ENCODE results near the gene KRTAP10-1. TPM values are rescaled to one million over a fixed set of nuclear protein-coding genes. Genes with fewer than 3 reads are reported as not detected.

The KRTAP10-1 gene
- total RNA-seq, 4 donors from 2014 or later = not detected

GRCh38 chr21:44498280-44499210 lies 41.5 kb downstream of the KRTAP10-1 start:
- no peak overlapping the region for H3K4me3 ChIP-seq
- H3K27ac ChIP-seq (replicated peaks in 1 of 4) = no peak overlapping the region
- H3K27me3 ChIP-seq = peaks cover 0 to 72% (median 0%) of the 10 kb centered on the region in 4 donors
- no peaks in the 10 kb centered on the region for H3K36me3 ChIP-seq
- TF ChIP-seq, protein P1, sequence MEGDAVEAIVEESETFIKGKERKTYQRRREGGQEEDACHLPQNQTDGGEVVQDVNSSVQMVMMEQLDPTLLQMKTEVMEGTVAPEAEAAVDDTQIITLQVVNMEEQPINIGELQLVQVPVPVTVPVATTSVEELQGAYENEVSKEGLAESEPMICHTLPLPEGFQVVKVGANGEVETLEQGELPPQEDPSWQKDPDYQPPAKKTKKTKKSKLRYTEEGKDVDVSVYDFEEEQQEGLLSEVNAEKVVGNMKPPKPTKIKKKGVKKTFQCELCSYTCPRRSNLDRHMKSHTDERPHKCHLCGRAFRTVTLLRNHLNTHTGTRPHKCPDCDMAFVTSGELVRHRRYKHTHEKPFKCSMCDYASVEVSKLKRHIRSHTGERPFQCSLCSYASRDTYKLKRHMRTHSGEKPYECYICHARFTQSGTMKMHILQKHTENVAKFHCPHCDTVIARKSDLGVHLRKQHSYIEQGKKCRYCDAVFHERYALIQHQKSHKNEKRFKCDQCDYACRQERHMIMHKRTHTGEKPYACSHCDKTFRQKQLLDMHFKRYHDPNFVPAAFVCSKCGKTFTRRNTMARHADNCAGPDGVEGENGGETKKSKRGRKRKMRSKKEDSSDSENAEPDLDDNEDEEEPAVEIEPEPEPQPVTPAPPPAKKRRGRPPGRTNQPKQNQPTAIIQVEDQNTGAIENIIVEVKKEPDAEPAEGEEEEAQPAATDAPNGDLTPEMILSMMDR (IDR thresholded peaks at IDR 0.05) = no peak
- TF ChIP-seq POLR2A (IDR thresholded peaks at IDR 0.05; ENCODE audit: low read depth) = no peak
- TF ChIP-seq POLR2AphosphoS5 (IDR thresholded peaks at IDR 0.05) = no peak
- TF ChIP-seq EP300 (IDR thresholded peaks at IDR 0.05) = no peak
- H3K9me3 ChIP-seq = peaks cover 0 to 4% (median 3%) of the 10 kb centered on the region in 4 donors
- peaks cover 0 to 13% (median 0%) of the 10 kb centered on the region in 4 donors for H3K4me1 ChIP-seq
- 80% methylated on average over 21 of the region's 27 CpGs for WGBS
- intact Hi-C loops (cut with DNase I) = no loop called here
- DNase-seq (ENCODE audit: extremely low spot score) = no peak

- no peak overlapping the region for H3K4me3 ChIP-seq
- H3K27ac ChIP-seq (replicated peaks in 1 of 4) = no peak overlapping the region
- H3K27me3 ChIP-seq = peaks cover 0 to 69% (median 0%) of the 10 kb centered on the region in 4 donors
- intact Hi-C loops (cut with DNase I) = no loop called here
- H3K9me3 ChIP-seq = peaks cover 0 to 12% (median 12%) of the 10 kb centered on the region in 4 donors
- TF ChIP-seq, protein P1 (IDR thresholded peaks at IDR 0.05) = no peak
- TF ChIP-seq POLR2A (IDR thresholded peaks at IDR 0.05; ENCODE audit: low read depth) (no peak), EP300 (IDR thresholded peaks at IDR 0.05) (no peak), POLR2AphosphoS5 (IDR thresholded peaks at IDR 0.05) (no peak)
- WGBS = 59% methylated on average over 6 of the region's 6 CpGs
- no peak for DNase-seq (ENCODE audit: extremely low spot score)
- H3K4me1 ChIP-seq = peaks cover 0 to 13% (median 0%) of the 10 kb centered on the region in 4 donors
- no peaks in the 10 kb centered on the region for H3K36me3 ChIP-seq
Observed at GRCh38 chr21:44497703-44498126, 42.3 kb downstream of the KRTAP10-1 start.

- intact Hi-C loops (cut with DNase I) = no loop called here
- TF ChIP-seq EP300 (IDR thresholded peaks at IDR 0.05) = no peak
- TF ChIP-seq, protein P1 (IDR thresholded peaks at IDR 0.05) = no peak
- TF ChIP-seq POLR2A (IDR thresholded peaks at IDR 0.05; ENCODE audit: low read depth) = no peak
- TF ChIP-seq POLR2AphosphoS5 (IDR thresholded peaks at IDR 0.05) = no peak
- peaks cover 0 to 21% (median 17%) of the 10 kb centered on the region in 4 donors for H3K9me3 ChIP-seq
- no peaks in the 10 kb centered on the region for H3K36me3 ChIP-seq
- peaks cover 0 to 13% (median 0%) of the 10 kb centered on the region in 4 donors for H3K4me1 ChIP-seq
- no peak for DNase-seq (ENCODE audit: extremely low spot score)
- peak overlapping the region in 1 of 4 donors; percentile 30 for H3K27ac ChIP-seq (replicated peaks in 1 of 4)
- no peak overlapping the region for H3K4me3 ChIP-seq
- peaks cover 0 to 66% (median 0%) of the 10 kb centered on the region in 4 donors for H3K27me3 ChIP-seq
- 61% methylated on average over 27 of the region's 27 CpGs for whole genome bisulfite sequencing
Observed at GRCh38 chr21:44496564-44497550, 43.1 kb downstream of the KRTAP10-1 start.

- peaks cover 0 to 60% (median 0%) of the 10 kb centered on the region in 4 donors for H3K27me3 ChIP-seq
- TF ChIP-seq EP300 (IDR thresholded peaks at IDR 0.05) (no peak), POLR2AphosphoS5 (IDR thresholded peaks at IDR 0.05) (no peak), POLR2A (IDR thresholded peaks at IDR 0.05; ENCODE audit: low read depth) (no peak)
- TF ChIP-seq, protein P1 (IDR thresholded peaks at IDR 0.05) = no peak
- peaks cover 0 to 22% (median 17%) of the 10 kb centered on the region in 4 donors for H3K9me3 ChIP-seq
- no peaks in the 10 kb centered on the region for H3K36me3 ChIP-seq
- WGBS = 87% methylated on average over 16 of the region's 16 CpGs
- no peak overlapping the region for H3K4me3 ChIP-seq
- intact Hi-C loops (cut with DNase I) = no loop called here
- DNase-seq (ENCODE audit: extremely low spot score) = no peak
- peaks cover 0 to 13% (median 0%) of the 10 kb centered on the region in 4 donors for H3K4me1 ChIP-seq
- no peak overlapping the region for H3K27ac ChIP-seq (replicated peaks in 1 of 4)
Observed at GRCh38 chr21:44495611-44496563, 44.1 kb downstream of the KRTAP10-1 start.
